H9 (cell line): ENCODE measurements around the gene TOP1. TPM values are rescaled to one million over a fixed set of nuclear protein-coding genes. Genes with fewer than 3 reads are reported as not detected.

Source experiments
- DNase-seq: peaks from one replicate; pipeline ENCODE4 v3.0.0-alpha.2; 2017
- H2AFZ ChIP-seq: one replicate; pipeline ENCODE4 v1.6.1; 2013; ENCODE audit warnings: mild to moderate bottlenecking, low read length, control low read depth, moderate library complexity
- H2AK5ac ChIP-seq: 2 replicates; pipeline ENCODE4 v1.6.1; 2013; ENCODE audit warnings: low read length, control low read depth, mixed read lengths; ENCODE audit not compliant: insufficient read length
- H2BK120ac ChIP-seq: one replicate; pipeline ENCODE4 v1.6.1; 2013; ENCODE audit warnings: low read depth, mild to moderate bottlenecking, low read length, control low read depth, inconsistent platforms; ENCODE audit not compliant: poor library complexity, severe bottlenecking
- H2BK12ac ChIP-seq: 2 replicates; pipeline ENCODE4 v1.6.1; 2013; ENCODE audit warnings: low read length, control low read depth, mixed read lengths, low read depth; ENCODE audit not compliant: insufficient read length
- H2BK15ac ChIP-seq: 2 replicates; pipeline ENCODE4 v1.6.1; 2013; ENCODE audit warnings: low read depth, low read length, control low read depth
- H2BK20ac ChIP-seq: one replicate; pipeline ENCODE4 v1.6.1; 2013; ENCODE audit warnings: low read depth, mild to moderate bottlenecking, low read length, control low read depth, inconsistent platforms; ENCODE audit not compliant: poor library complexity, severe bottlenecking
- H2BK5ac ChIP-seq: 2 replicates; pipeline ENCODE4 v1.6.1; 2013; ENCODE audit warnings: low read length, control low read depth, mixed read lengths; ENCODE audit not compliant: insufficient read length
- H3K14ac ChIP-seq: 2 replicates; pipeline ENCODE4 v1.6.1; 2013; ENCODE audit warnings: low read length, control low read depth; ENCODE audit not compliant: insufficient read depth
- H3K18ac ChIP-seq: 2 replicates; pipeline ENCODE4 v1.6.1; 2013; ENCODE audit warnings: low read depth, mild to moderate bottlenecking, mixed read lengths, low read length, control low read depth; ENCODE audit not compliant: insufficient read length
- H3K23ac ChIP-seq: 2 replicates; pipeline ENCODE4 v1.6.1; 2013; ENCODE audit warnings: low read length, control low read depth, mixed read lengths, low read depth; ENCODE audit not compliant: insufficient read length
- H3K23me2 ChIP-seq: 2 replicates; pipeline ENCODE4 v1.6.1; 2013; ENCODE audit warnings: low read depth, mild to moderate bottlenecking, mixed read lengths, low read length, control low read depth; ENCODE audit not compliant: insufficient read length, poor library complexity, severe bottlenecking
- H3K27ac ChIP-seq: 2 replicates; pipeline ENCODE4 v1.5.1; 2013; ENCODE audit warnings: low read length, control low read depth, mixed read lengths, low read depth; ENCODE audit not compliant: insufficient read length
- H3K27me3 ChIP-seq: 2 replicates; pipeline ENCODE4 v1.6.1; 2013; ENCODE audit warnings: low read length, control low read depth, inconsistent platforms; ENCODE audit not compliant: insufficient read depth
- H3K4ac ChIP-seq: 2 replicates; pipeline ENCODE4 v1.6.1; 2013; ENCODE audit warnings: low read depth, mild to moderate bottlenecking, control low read depth, inconsistent platforms, low read length, moderate library complexity
- H3K4me1 ChIP-seq: 2 replicates; pipeline ENCODE4 v1.6.1; 2013; ENCODE audit warnings: low read length, control low read depth, inconsistent platforms; ENCODE audit not compliant: insufficient read depth
- H3K4me2 ChIP-seq: 2 replicates; pipeline ENCODE4 v1.6.1; 2013; ENCODE audit warnings: low read length, control low read depth, mixed read lengths; ENCODE audit not compliant: insufficient read length, insufficient read depth
- H3K56ac ChIP-seq: 2 replicates; pipeline ENCODE4 v1.6.1; 2013; ENCODE audit warnings: low read depth, mild to moderate bottlenecking, mixed read lengths, low read length, control low read depth; ENCODE audit not compliant: insufficient read length
- H3K79me1 ChIP-seq: 2 replicates; pipeline ENCODE4 v1.6.1; 2013; ENCODE audit warnings: low read depth, mild to moderate bottlenecking, moderate library complexity, low read length, control low read depth, inconsistent platforms; ENCODE audit not compliant: insufficient read depth, poor library complexity, severe bottlenecking
- H3K79me2 ChIP-seq: 2 replicates; pipeline ENCODE4 v1.6.1; 2013; ENCODE audit warnings: low read length, control low read depth, inconsistent platforms; ENCODE audit not compliant: insufficient read depth
- H3K9ac ChIP-seq: 2 replicates; pipeline ENCODE4 v1.6.1; 2013; ENCODE audit warnings: low read length, control low read depth, mixed read lengths; ENCODE audit not compliant: insufficient read length; ENCODE audit errors: extremely low read depth
- H3K9me3 ChIP-seq: one replicate; pipeline ENCODE4 v1.6.1; 2013; ENCODE audit warnings: low read depth, low read length, inconsistent platforms; ENCODE audit not compliant: control insufficient read depth
- H3T11ph ChIP-seq: one replicate; pipeline ENCODE4 v1.6.1; 2013; ENCODE audit warnings: mild to moderate bottlenecking, low read length, control low read depth, inconsistent platforms
- H4K20me1 ChIP-seq: one replicate; pipeline ENCODE4 v1.6.1; 2013; ENCODE audit not compliant: control insufficient read depth, insufficient read length, insufficient read depth
- H4K5ac ChIP-seq: 2 replicates; pipeline ENCODE4 v1.6.1; 2013; ENCODE audit warnings: low read depth, mild to moderate bottlenecking, mixed read lengths, low read length, control low read depth; ENCODE audit not compliant: insufficient read length
- H4K8ac ChIP-seq: replicated peaks from 2 replicates; pipeline ENCODE4 v1.6.1; 2013; ENCODE audit warnings: low read length, control low read depth, mixed read lengths, low read depth; ENCODE audit not compliant: insufficient read length
- H4K91ac ChIP-seq: 2 replicates; pipeline ENCODE4 v1.6.1; 2013; ENCODE audit warnings: low read depth, mild to moderate bottlenecking, moderate library complexity, mixed read lengths, low read length, control low read depth; ENCODE audit not compliant: insufficient read length
- H3K27ac Mint-ChIP-seq, 3 experiments: 2 replicates in 2 of 3; 3 replicates in 1 of 3; pipeline ENCODE4 v1.8.0; 2020 to 2021; ENCODE audit warnings: mixed read lengths in 3 of 3, mild to moderate bottlenecking in 1 of 3, moderate library complexity in 1 of 3
- H3K27me3 Mint-ChIP-seq: 2 replicates; pipeline ENCODE4 v1.8.0; 2021; ENCODE audit warnings: low read depth, mild to moderate bottlenecking, moderate library complexity, mixed read lengths
- H3K36me3 Mint-ChIP-seq, 3 experiments: 2 replicates in 2 of 3; 3 replicates in 1 of 3; pipeline ENCODE4 v1.8.0; 2020 to 2021; ENCODE audit warnings: low read depth in 3 of 3, mixed read lengths in 3 of 3; ENCODE audit not compliant: insufficient read depth in 1 of 3
- H3K4me1 Mint-ChIP-seq, 2 experiments: 2 replicates each; pipeline ENCODE4 v1.8.0; 2020; ENCODE audit warnings: mixed read lengths in 2 of 2
- H3K4me3 Mint-ChIP-seq, 2 experiments: 2 replicates in 1 of 2; 3 replicates in 1 of 2; pipeline ENCODE4 v1.8.0; 2020 to 2021; ENCODE audit warnings: mild to moderate bottlenecking in 2 of 2, mixed read lengths in 2 of 2, moderate library complexity in 1 of 2
- H3K9me3 Mint-ChIP-seq, 2 experiments: 2 replicates in 1 of 2; 3 replicates in 1 of 2; pipeline ENCODE4 v1.8.0; 2020; ENCODE audit warnings: mild to moderate bottlenecking in 2 of 2, mixed read lengths in 2 of 2, moderate library complexity in 1 of 2
- WGBS: extraction: QIAGEN DNeasy Blood & Tissue Kit; methylation state at CpG from one replicate; pipeline ENCODE4 v1.1.7; 2013; ENCODE audit warnings: missing lambda C conversion rate, low lambda C conversion rate, mixed read lengths; ENCODE audit not compliant: insufficient read length; ENCODE audit errors: extremely low coverage; 5-methylcytosine and 5-hydroxymethylcytosine counted together
- total RNA-seq: library from RNA; stranded (reverse); gene quantifications from 2 replicates; pipeline ENCODE4 v1.2.1, GENCODE V29; 2021
- TF ChIP-seq, protein P1 (sequence below): fragments of 200-600 bp; sonication (generic); conservative IDR thresholded peaks from 3 replicates; pipeline ENCODE4 v1.8.0; 2021; ENCODE audit warnings: antibody characterized with exemption, mild to moderate bottlenecking

The TOP1 gene
- total RNA-seq, 1 experiment from 2014 or later, result 96.4 TPM

DNA sequence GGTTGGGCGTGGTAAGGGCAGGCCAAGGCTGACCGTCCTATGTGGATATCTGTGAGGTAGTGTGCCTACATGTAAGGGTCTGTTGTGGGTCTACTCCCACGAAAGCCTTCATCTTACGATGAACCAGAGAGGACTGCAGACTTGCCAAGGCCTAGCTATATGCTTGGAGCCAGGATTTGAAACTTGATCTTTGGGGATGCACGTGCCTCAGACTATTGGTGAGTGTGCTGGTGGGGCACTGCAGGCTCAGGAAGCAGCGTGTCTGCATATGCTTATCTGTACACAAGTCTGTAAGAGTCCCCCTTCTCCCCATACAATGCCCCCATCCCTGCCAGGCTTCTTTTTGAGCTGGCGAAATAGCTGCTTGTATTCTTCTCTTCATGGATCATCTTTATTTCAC, 126.6 kb downstream of the TOP1 start:
- H3K23me2 ChIP-seq, result no peaks in the 10 kb centered on the region
- H3K4me1 Mint-ChIP-seq, result peaks cover 53 to 59% of the 10 kb centered on the region in 2 experiments
- WGBS, result no CpG with 5 or more reads among the region's 7 CpGs
- no peak overlapping the region for H2BK20ac ChIP-seq
- H3K79me2 ChIP-seq, result peaks cover 54% of the 10 kb centered on the region; the same call in 1 of the 2 replicates
- H3K4me1 ChIP-seq, result peaks cover 7% of the 10 kb centered on the region
- no peak overlapping the region for H3K18ac ChIP-seq
- H3K14ac ChIP-seq, result no peak overlapping the region
- DNase-seq, result no peak
- no peak overlapping the region for H2AK5ac ChIP-seq
- H3K9ac ChIP-seq, result no peak overlapping the region
- H3K27me3 ChIP-seq, result no peaks in the 10 kb centered on the region
- no peak overlapping the region for H3K23ac ChIP-seq
- no peak overlapping the region for H4K91ac ChIP-seq
- H2BK5ac ChIP-seq, result no peak overlapping the region
- H4K20me1 ChIP-seq, result peaks cover 2% of the 10 kb centered on the region
- H3K4me2 ChIP-seq, result no peak overlapping the region
- no peak overlapping the region for H4K5ac ChIP-seq
- H3K4ac ChIP-seq, result no peak overlapping the region
- H3T11ph ChIP-seq, result no peak overlapping the region
- H3K56ac ChIP-seq, result no peak overlapping the region
- peak overlapping the region in 1 of 3 experiments; percentile 68; a peak in 2 of 7 replicates for H3K27ac Mint-ChIP-seq
- no peak overlapping the region for H2BK12ac ChIP-seq
- H3K9me3 Mint-ChIP-seq, result no peaks in the 10 kb centered on the region
- peaks cover 9 to 16% (median 11%) of the 10 kb centered on the region in 3 experiments for H3K36me3 Mint-ChIP-seq
- H3K27me3 Mint-ChIP-seq, result peaks cover 2% of the 10 kb centered on the region; the same call in 1 of the 2 replicates
- no peak overlapping the region for H2BK15ac ChIP-seq
- TF ChIP-seq, protein P1, sequence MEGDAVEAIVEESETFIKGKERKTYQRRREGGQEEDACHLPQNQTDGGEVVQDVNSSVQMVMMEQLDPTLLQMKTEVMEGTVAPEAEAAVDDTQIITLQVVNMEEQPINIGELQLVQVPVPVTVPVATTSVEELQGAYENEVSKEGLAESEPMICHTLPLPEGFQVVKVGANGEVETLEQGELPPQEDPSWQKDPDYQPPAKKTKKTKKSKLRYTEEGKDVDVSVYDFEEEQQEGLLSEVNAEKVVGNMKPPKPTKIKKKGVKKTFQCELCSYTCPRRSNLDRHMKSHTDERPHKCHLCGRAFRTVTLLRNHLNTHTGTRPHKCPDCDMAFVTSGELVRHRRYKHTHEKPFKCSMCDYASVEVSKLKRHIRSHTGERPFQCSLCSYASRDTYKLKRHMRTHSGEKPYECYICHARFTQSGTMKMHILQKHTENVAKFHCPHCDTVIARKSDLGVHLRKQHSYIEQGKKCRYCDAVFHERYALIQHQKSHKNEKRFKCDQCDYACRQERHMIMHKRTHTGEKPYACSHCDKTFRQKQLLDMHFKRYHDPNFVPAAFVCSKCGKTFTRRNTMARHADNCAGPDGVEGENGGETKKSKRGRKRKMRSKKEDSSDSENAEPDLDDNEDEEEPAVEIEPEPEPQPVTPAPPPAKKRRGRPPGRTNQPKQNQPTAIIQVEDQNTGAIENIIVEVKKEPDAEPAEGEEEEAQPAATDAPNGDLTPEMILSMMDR, result no peak
- no peak overlapping the region for H2AFZ ChIP-seq
- no peak overlapping the region for H3K27ac ChIP-seq
- H3K79me1 ChIP-seq, result peaks cover 17% of the 10 kb centered on the region
- H3K4me3 Mint-ChIP-seq, result no peak overlapping the region
- no peak overlapping the region for H2BK120ac ChIP-seq
- no peak overlapping the region for H4K8ac ChIP-seq
- H3K9me3 ChIP-seq, result no peaks in the 10 kb centered on the region
